ENCODE results near the gene ALAS1. TPM values are rescaled to one million over a fixed set of nuclear protein-coding genes. Genes with fewer than 3 reads are reported as not detected.

ALAS1 gene
- total RNA-seq, 2 donors from 2014 or later = 90.6 to 103 TPM

DNA sequence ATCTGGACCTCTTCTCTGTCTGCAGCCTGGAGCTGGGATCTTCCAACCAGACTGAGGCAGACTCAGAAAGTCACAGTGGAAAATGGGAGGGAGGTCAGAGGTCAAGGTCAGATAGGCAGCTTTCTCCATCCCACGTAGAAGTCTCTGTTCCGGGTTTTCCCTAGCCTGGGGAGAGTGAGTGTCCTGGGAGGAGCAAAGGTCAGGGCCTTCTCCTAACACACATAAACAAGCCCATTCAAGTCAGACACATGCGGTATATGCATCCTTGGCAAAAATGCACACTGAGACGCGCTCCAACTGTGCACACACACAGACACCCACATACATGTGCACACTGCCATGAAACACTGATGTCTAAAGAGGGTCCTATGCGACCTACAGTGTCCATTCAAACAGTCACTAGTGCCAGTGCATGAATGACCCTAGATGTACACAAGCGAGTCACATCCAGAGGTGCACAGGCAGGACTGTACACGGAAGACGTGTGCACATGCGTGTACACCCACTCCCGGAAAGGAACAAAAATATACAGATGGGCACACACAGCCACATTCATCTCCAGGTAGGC is 40.3 kb downstream of the ALAS1 start:
- peak overlapping the region; percentile 90 to 97 for H3K9ac ChIP-seq (ENCODE audit: low read depth in 2 of 2, low read length in 2 of 2)
- no peaks in the 10 kb centered on the region for H3K9me3 ChIP-seq
- TF ChIP-seq, protein P1, sequence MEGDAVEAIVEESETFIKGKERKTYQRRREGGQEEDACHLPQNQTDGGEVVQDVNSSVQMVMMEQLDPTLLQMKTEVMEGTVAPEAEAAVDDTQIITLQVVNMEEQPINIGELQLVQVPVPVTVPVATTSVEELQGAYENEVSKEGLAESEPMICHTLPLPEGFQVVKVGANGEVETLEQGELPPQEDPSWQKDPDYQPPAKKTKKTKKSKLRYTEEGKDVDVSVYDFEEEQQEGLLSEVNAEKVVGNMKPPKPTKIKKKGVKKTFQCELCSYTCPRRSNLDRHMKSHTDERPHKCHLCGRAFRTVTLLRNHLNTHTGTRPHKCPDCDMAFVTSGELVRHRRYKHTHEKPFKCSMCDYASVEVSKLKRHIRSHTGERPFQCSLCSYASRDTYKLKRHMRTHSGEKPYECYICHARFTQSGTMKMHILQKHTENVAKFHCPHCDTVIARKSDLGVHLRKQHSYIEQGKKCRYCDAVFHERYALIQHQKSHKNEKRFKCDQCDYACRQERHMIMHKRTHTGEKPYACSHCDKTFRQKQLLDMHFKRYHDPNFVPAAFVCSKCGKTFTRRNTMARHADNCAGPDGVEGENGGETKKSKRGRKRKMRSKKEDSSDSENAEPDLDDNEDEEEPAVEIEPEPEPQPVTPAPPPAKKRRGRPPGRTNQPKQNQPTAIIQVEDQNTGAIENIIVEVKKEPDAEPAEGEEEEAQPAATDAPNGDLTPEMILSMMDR (IDR thresholded peaks at IDR 0.05) = no peak
- DNase-seq = no peak
- peak overlapping the region; percentile 91 for H3K27ac ChIP-seq
- no peaks in the 10 kb centered on the region for H3K27me3 ChIP-seq
- H3K4me1 ChIP-seq = peaks cover 11% of the 10 kb centered on the region
- no peaks in the 10 kb centered on the region for H3K36me3 ChIP-seq
- intact Hi-C loops (cut with DNase I) = loop anchor here (5.0 kb wide), 1 partner anchor 34 kb away; no protein-coding TSS in a partner anchor
- peak overlapping the region; percentile 95 for H3K4me3 ChIP-seq

DNA sequence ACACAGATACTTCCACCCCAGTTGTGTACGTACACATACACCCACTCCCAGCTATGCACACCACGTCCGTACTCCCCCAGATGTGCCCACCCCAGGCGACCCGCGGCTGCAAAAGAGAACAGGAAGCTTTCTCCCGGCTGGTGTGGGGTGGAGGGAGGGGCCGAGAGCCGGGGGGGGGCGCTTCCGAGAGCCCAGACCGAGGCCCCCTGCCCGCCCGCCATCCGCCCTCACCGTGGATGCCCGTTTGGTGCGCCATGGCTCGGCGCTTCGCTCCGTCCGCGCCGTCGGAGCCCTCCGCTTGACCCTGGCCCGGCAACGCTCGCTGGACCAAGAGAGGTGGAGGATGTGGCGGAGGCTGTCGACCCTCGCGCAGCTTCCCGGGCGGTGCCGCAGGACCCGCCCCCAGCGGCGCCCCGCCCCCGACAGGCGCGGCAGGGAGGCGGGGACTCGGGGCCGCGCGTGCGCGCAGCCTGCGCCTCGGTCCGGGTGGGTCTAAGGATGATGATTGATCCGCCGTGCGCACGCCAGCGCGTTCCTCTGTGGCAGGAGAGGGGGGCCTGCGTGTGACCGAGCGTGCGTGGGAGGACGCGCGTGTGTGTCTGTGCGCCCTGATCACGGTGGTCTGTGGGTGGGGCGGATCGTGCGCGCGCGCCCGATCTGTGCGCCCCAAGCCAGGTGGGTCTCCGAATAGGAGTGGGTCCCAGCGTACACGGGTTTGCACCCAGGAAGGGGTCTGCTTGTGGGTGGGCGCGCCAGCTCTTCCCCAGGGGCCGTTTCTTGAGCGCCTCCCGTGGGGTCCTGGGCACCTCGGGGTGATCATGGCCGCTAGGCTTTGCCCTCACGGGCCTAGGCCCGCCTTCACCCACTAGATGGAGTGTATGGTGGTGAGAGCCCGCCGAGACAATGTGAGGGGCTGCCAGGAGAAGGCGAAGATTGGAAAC is 41.1 kb downstream of the ALAS1 start, which contains the start of gene TWF2:
TSS of gene TWF2 (minus strand) at position 398 of the 941 bp plus-strand sequence. CDS start at position 256, 142 bp downstream.
- peak; percentile 84 for DNase-seq
- Histone ChIP-seq H3K27ac (peak within 1 kb of the TSS; percentile 91), H3K27me3 (no peaks in the 10 kb centered on the region), H3K9ac (ENCODE audit: low read depth in 2 of 2, low read length in 2 of 2) (peak within 1 kb of the TSS; percentile 90 to 97), H3K36me3 (no peaks in the 10 kb centered on the region), H3K4me1 (peaks cover 11% of the 10 kb centered on the region), H3K4me3 (peak within 1 kb of the TSS; percentile 95), H3K9me3 (no peaks in the 10 kb centered on the region)
- TF ChIP-seq, protein P1 (IDR thresholded peaks at IDR 0.05) = peak; percentile 47
- intact Hi-C loops (cut with DNase I) = loop anchor here (5.0 kb wide), 1 partner anchor 33 kb away; no protein-coding TSS in a partner anchor

DNA sequence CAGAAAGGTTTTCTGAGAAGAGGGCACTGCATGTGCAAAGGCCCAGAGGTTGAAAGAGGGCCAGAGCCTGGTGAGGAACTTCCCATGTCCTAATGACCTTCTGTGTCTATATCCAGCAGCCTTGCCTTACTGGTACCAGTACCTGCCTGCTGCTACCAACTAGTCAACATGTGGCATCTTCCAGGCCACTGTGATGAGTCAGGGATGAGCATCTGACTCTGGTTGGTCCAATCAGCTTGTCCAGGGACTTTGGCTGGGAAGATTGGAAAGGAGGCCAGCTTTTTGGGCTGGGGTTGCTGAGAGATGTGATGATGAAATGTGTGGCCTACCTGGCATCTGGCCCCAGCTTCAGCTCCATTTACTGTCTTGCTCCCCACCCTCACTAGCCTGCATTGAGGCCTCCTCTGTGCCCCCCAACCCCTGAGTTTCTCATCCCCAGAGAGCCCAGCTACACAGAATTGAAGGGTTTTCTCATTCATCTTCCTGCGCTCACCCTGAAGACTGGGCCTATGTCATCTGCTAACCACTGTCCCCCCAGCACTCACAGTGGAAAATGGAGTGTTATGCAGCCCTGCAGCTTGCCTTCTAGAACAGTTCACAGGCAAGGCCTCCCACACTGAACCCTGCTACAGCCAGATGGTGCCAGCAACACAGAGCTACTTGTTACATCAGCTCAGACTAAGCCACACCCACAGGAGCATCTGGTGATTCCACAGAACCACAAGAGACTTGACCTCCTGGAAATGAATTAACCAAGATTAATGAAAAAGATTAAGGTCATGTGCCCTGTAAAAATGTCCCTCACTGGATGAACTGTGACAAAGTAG is 42.3 kb downstream of the ALAS1 start:
- Histone ChIP-seq H3K9ac (ENCODE audit: low read depth in 2 of 2, low read length in 2 of 2) (peak overlapping the region in 1 of 2 donors; percentile 90), H3K36me3 (no peaks in the 10 kb centered on the region), H3K4me3 (peak overlapping the region; percentile 95), H3K4me1 (peaks cover 11% of the 10 kb centered on the region), H3K9me3 (no peaks in the 10 kb centered on the region), H3K27me3 (no peaks in the 10 kb centered on the region), H3K27ac (peak overlapping the region; percentile 91)
- TF ChIP-seq, protein P1 (IDR thresholded peaks at IDR 0.05) = no peak
- DNase-seq = peak; percentile 70
- intact Hi-C loops (cut with DNase I) = no loop called here

DNA sequence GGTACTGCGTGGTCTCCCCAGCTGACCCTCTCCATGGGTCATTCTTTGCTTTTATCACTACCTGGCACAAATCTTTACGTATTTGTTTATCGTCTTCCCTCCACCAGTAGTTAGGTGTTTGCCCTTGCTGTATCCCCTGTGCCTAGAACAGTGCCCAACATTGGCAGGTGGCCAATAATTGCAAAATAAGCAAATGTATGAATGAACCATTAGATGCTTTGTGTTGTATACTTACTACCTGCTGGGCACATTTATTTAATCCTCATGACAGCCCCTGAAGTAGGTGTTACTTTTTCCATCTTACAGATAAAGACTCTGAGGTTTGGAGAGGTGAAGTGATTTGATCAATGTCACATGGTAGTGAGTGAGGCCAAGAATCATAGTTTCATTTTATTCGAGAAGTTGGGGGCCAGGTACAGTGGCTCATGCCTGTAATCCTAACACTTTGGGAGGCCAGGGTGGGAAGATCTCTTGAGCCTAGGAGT is 43.0 kb downstream of the ALAS1 start:
- intact Hi-C loops (cut with DNase I) = no loop called here
- no peaks in the 10 kb centered on the region for H3K9me3 ChIP-seq
- H3K4me1 ChIP-seq = peaks cover 11% of the 10 kb centered on the region
- H3K9ac ChIP-seq (ENCODE audit: low read depth in 2 of 2, low read length in 2 of 2) = peak overlapping the region in 1 of 2 donors; percentile 90
- no peaks in the 10 kb centered on the region for H3K27me3 ChIP-seq
- TF ChIP-seq, protein P1 (IDR thresholded peaks at IDR 0.05) = no peak
- H3K27ac ChIP-seq = no peak overlapping the region
- no peaks in the 10 kb centered on the region for H3K36me3 ChIP-seq
- no peak for DNase-seq
- H3K4me3 ChIP-seq = no peak overlapping the region

DNA sequence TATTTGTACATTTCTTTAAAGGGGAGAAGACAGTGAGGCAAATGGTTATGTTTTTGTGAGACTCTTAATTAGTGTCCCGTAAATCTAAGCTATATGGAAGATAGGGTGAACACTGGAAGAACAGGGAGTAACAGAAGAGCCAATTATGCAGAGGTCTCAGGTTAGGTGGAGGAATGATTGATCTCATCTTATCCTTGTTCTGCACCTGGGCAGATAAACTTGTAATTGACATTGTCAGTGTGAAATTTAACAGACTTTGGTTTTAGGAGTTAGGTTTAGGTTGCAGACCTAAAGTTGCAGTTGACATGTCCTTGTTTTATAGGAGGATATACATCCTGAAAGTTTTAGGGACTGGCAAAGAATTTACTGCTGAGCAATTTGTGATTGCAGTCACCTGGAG is 44.1 kb downstream of the ALAS1 start:
- H3K4me3 ChIP-seq = no peak overlapping the region
- H3K36me3 ChIP-seq = no peaks in the 10 kb centered on the region
- H3K27ac ChIP-seq = no peak overlapping the region
- no peak for DNase-seq
- intact Hi-C loops (cut with DNase I) = no loop called here
- no peak overlapping the region for H3K9ac ChIP-seq (ENCODE audit: low read depth in 2 of 2, low read length in 2 of 2)
- H3K4me1 ChIP-seq = peaks cover 11% of the 10 kb centered on the region
- no peaks in the 10 kb centered on the region for H3K9me3 ChIP-seq
- H3K27me3 ChIP-seq = no peaks in the 10 kb centered on the region
- TF ChIP-seq, protein P1 (IDR thresholded peaks at IDR 0.05) = no peak

Measured in colonic mucosa (tissue), 4 donors.